Hypothalamus (tissue), 51 donors: ENCODE data around the gene DHX40.
"Not testable (repeated sequence)": the region's sequence is repeated elsewhere in the genome, so short reads cannot be mapped to it uniquely, and the experiment has no call there.

ENCODE experiments used
- DNase-seq, 51 donors: peaks; one replicate each; lab custom pipeline; 2025; lab: John Stamatoyannopoulos, UW

DHX40 gene

DNA sequence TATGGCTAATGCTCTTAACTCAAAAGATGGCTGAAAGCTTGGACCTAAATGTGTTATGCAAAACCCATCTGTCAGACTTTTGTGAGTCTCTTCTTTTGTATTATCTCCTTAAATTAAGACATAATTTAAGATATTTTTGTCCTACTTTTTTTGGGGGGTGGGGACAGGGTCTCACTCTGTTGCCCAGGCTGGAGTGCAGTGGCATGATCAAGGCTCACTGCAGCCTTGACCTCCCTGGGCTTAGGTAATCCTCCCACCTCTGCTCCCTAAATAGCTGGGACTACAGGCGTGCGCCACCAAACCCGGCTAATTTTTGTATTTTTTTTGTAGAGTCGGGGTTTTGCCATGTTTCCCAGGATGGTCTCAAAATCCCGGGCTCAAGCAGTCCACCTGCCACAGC lies 61.3 kb downstream of the DHX40 start:
- no peak for DNase-seq

DNA sequence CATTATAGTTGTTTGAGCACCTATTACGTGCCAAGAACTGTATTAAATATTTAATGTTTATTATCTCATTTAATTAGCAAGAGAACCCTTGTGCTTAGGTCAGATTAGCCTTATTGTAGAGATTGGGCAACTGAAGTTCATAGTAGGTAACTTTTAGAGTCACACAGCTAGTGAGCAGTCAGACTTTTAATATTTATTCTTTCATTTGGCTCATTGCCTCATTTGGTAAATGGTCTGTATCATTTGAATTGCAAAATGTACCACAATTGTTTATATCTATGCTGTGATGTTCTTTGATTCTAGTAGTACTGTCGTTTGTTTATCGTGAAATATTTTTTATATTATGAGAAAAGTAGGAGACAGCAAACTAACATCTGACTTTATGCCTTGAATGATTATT lies 61.9 kb downstream of the DHX40 start:
- DNase-seq = no peak

DNA sequence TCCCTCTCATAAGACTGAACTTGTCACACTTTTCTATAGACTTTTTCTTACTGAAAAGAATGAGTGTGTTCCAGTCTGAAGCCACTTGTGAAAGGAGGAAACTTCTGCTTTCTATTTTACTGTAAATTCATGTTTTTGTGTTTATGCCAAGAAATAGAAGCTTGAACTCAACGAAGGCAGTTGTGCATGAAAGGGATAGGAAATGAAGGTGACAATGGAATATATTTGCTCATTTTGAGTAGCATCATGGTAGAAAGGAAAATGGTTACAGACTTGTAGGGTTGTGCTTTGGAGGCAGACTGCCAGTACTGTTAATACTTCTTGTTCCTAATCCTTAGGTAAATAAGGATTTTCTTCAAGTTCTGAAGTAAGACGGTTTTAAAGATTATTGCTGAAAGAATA lies 62.4 kb downstream of the DHX40 start:
- DNase-seq = no peak

DNA sequence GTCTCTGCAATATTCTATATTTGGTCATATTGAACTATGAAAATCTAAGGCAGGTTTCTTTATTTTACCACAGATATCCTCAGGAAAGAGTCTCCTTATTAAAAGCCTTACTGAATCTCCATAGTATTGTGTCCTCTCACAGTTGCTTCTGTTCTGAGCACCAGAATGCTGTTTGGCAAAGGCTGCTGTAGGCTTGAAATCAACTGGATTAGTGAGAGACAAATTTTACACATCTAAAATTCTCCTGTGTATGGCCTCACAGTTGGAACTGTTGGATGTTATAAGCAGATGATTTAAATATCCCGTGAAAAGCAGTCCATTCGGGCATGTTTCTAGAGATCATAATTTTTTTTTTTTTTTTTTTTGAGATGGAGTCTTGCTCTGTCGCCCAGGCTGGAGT lies 63.8 kb downstream of the DHX40 start:
- no peak for DNase-seq

DNA sequence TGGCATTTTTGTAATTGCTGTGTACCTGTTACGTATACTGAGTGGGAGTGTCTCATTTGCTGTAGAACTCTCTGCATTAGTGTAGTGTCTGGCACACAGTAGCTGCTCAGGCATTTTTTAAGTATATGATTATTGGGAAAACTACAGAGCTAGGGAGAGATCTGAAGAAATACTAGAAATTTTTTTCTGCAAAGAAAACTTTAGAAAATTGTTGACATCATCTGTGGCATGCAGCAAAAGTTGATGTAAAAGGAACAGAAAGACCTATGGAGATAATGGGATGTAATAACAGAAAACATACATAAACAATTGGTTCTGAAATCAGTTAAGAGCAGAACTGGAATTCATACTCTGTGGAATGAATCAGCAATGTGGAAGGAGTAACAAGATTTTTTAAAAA lies 65.9 kb downstream of the DHX40 start:
- DNase-seq = no peak

DNA sequence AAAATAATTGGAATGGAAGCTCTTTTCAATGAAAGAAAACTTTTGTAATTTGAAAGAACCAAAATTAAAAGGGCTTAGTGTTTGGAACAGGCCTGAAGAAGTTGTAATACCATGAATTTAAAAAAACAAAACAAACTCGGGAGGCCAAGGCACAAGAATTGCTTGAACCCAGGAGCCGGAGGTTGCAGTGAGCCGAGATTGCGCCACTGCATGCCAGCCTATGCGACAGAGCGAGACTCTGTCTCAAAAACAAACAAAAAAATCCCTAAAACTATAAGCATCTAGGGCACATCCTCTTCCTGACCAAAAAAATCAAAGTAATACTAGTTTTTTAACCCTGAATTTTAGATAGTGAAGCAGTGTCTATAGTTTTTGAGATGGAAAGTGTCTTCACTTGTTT lies 67.0 kb downstream of the DHX40 start:
- DNase-seq = no peak

DNA sequence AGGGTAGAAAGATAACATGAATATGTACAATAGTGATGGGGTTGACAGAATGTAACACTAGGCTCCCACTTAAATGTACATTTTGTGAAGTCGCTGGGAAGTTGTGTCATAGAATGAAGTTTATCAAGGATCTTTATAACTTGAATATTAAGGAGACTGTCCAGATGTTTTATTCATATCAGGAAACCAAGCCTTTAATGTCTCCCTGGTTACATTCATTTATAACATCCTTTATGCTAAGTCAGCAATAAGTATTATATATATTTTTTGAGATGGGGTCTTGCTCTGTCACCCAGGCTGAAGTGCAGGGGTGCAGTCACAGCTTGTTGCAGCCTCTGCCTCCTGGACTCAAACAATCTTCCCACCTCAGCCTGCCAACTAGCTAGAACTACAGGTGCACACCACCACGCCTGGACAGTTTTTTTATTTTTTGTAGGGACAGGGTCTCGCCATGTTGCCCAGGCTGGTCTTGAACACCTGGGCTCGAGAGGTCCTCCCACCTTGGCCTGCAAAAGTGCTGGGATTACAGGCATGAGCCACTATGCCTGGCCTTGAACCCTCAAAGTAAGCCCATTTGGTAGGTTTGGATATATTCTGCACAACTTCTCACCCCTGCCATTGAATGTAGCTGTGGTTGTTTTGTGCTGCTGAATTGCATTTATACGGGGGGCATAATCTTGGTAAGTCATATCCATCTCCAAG lies 68.4 kb downstream of the DHX40 start:
- DNase-seq = no peak

DNA sequence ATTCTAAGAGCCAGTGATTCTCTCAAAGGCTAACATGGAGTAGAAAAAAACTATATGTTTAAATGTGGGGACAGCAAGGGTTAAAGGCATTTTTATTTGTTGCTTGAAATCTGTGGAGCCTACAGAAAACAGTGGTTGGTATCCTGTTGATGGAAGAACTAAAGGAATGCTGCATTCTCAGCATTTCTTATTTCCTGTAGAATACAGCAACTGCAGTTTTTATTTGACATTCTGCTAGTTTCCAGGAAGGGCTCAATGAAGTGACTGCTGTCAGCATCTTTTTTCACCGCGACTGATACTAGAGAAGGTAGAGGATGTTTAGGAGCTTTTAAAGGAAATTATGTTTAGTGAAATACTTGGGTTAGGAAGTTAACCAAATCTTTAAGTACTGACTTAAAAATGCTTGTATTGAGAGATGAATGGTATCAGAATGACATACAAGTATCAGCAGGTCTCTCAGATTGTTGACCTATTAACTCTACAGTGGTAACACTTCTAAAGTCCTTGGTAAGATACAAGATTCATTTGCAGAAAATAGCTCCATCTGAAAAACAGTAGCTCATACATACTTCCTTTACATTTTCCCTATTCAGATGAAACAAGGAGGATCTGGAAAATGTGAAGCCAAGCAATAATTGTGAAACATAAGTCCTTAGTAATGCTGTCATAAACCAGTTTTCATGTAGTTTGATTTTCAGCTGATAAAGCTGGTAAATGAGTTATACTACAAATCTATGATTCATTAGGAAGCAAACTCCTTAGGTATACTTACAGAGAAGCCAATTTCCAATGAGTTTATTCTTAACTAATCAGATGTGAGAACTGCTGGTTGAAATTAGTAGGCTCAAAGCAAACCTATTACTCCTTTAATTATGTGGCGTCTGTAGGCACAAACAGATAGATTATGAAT lies 69.5 kb downstream of the DHX40 start:
- no peak for DNase-seq

DNA sequence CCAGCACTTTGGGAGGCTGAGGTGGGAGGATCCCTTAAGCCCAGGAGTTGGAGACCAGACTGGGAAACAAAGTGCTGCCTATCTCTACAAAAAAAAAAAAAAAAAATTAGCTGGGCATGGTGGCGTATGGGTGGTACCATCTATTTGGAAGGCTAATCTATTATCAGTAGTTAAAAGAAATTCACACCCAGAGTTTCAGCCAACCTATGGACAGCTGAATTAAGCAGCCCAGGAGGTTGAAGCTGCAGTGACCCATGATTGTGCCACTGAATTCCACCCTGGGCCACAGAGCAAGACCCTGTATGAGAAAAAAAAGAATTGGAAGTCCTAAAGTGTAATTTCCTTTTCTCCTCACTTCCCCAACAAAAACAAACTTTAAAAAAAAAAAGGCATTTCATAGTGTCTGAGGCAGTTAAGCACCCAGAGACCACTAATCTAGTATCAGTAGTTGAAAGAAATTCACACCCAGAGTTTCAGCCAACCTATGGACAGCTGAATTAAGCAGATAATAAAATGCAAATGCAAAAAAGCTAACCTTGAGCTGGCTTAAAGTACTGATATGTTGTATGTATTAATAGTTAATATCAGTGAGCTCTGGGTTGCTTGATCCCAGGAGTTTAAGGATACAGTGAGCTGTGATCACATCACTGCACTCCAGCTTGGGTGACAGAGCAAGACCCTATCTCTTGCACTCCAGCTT lies 72.4 kb downstream of the DHX40 start:
- DNase-seq = no peak

DNA sequence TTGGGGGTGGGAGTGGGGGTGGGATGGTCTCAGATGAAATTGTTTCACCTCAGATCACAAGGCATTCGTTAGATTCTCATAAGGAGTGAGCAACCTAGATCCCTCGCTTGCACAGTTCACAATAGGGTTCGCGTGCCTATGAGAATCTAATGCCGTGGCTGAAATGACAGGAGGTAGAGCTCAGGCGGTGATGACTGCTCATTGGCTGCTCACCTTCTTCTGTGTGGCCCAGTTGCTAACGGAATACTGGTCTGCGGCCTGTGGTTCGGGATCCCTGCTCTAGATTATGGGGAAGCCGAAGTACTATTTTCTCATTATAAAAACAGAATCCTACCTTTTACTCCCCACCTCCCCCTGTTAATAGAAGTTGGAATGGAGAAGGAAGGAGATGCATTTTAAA lies 73.1 kb downstream of the DHX40 start:
- no peak for DNase-seq

DNA sequence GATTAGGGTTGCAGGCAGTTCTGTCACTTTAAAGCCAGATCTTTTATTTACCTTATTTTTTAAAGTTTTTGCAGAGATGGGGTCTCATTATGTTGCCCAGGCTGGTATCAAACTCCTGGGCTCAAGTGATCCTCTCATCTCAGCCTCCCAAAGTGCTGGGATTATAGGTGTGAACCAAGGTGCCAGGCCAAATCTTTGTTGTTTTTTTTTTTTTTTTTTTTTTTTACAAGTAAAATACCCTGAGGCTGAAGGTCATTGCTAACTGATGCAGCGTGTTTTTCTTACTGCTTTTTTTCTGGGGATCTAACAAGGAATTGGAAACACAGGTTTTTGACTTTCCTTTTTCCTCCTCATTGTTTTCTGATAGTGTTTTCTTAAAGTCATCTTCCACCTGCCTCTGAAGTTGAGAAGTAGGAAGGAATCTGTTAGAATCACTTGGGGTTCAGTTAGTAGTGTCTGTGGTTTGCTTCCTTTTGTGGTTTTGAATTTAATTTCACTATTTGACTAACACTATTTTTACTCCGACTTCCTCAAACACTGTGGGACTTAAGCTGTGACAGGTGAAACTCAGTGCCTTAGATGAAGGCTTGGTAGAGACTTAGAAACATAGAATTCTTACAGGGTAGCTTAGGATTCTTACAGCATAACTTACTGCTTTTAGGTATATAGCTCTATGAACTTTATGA lies 76.5 kb downstream of the DHX40 start:
- DNase-seq = no peak

DNA sequence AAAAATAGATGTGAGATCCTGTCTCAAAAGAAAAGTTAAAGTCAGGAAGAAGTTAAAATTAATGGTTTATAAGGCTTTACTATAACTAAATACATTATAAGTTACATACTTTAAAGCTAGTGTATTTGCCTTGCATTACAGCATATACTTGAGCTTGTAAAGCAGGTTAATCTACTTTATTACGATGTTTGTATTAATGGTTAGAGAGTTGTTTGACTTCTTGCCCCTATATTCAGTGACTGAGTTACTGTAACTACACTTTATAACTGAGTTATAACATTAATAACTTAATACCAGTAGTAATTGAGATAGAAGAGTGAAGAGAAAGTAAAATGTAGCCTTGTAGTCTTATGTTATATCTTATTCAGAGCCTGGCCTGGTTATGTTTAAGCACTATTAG lies 77.2 kb downstream of the DHX40 start:
- no peak for DNase-seq

DNA sequence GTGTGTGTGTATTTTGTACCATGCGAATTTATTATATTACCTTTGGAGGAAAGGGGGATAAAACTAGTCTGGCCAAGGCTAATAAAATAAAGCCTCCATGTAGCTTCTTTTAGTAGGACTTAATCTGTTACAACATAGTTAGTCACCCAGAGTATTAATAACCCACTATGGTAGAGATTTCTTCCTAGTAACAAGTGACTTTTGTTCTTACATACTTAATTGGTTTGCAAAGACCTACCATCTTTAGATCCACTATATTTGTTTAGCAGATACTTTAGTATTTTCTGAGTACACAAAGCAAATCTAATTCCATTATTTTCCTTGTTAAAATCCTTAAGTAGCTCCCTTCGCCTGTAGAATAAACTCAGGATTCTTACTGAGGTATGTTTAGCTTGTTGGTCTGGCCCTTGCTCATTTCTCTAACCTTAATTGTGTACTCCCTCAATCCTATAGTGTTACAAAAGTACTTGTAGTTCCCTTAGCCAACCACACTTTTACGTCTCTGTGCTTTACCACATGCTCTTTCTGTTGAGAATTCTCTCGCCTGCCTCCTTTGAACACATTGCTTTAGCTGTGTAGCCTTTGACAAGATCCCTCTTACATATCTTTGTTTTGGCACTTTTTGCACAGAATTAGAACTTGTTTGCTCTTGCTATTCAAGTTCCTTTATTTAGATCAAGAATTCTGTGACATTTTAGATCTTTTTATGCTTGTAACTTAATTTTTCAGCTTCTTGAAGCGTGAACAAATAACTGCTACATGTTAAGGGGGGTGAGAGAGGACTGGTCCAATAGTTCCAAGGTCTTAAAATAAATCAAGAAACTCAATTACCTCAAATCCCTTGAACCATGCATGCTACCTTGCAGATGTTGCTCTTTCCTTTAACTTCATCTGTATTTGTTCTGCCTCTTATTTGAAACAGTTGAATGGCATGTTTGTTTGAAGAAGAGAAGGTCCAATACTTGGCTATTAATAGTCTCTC lies 78.0 kb downstream of the DHX40 start:
- no peak for DNase-seq

DNA sequence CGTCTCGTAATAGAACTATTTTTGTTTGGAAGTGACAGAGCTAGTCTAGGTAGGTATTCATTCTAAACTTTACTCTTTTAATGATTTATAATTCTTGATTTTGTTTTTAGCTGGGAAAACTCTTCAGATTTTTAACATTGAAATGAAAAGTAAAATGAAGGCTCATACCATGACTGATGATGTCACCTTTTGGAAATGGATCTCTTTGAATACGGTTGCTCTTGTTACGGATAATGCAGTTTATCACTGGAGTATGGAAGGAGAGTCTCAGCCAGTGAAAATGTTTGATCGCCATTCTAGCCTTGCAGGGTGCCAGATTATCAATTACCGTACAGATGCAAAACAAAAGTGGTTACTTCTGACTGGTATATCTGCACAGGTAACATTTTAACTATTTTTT lies 81.9 kb downstream of the DHX40 start:
- DNase-seq = no peak

DNA sequence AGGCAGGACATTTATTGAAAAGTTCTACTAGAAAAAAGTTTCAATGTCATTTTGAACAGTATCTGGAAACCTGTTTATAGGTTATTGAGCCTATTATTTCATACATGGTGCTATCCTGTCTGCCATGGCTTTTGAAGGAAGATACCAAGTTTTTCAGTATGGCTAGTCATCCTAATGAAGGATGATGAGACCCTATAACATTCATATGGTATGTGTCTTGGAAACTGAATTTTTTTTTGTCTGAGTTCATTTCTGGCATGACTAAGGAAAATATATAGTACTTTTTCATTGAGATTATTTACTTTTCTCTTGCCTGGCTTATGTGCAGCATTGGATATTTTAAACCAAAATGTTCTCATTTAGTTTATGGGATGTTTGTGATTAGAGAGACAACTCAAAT lies 84.5 kb downstream of the DHX40 start:
- DNase-seq = no peak

DNA sequence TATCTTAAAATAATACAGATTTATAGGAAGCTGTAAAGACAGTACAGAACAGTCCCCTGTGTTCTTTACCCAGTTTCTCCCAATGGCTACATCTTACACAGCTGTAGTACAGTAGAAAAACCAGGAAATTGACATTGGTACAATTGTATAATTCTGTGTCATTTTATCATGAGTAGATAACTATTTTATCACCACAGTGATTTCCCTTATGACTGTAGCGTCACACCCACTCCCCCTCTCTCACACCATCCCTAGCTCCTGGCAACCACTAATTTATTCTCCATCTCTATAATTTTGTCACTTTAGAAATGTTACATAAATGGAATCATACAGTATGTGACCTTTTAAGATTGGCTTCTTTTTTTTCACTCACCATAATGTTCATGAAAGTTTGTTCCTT lies 85.2 kb downstream of the DHX40 start:
- DNase-seq = no peak

DNA sequence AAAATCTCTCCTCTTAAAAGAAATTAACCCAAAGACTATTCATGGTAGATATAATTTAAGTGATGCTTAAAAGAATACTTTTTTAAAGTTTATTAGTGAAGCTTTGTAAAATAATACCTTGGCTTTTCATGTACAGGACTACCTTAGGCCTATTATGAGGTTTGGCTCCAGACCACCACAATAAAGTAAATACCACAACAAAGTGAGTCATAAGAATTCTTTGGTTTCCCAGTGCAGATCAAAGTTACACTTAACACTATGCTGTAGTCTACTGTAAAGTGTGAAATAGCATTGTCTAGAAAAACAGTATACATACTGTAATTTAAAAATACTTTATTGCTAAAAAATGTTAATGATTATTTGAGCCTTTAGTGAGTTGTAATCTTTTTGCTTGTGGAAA lies 85.9 kb downstream of the DHX40 start:
- DNase-seq = no peak

DNA sequence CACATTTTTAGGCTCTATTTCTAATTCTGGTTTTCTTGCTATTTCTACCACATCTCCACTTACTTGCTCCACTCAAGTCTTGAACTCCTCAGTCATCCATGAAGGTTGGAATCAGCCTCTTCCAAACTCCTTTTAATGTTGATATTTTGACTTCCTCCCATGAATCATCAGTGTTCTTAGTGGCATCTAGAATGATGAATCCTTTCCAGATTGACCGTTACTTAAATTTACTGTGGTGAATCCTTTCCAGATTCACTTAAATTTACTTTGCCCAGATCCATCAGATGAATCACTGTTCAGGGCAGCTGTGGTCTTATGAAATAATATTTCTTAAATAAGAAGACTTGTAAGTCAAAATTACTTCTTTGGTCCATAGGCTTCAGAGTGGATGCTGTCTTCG lies 86.7 kb downstream of the DHX40 start:
- DNase-seq = no peak

DNA sequence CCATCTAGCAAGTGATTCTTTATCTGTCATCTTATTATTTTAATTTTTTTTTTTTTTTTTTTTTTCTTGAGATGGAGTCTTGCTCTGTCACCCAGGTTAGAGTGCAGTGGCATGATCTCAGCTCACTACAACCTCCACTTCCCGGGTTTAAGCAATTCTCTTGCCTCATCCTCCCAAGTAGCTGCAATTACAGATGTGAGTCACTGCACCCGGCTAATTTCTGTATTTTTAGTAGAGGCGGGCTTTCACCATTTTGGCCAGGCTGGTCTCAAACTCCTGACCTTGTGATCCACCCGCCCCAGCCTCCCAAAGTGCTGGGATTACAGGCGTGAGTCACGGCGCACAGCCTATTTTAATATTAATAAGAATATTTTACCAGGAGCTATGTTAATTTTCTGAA lies 91.2 kb downstream of the DHX40 start:
- DNase-seq = not testable (repeated sequence)
